GM21723 (cell line): ENCODE results near the gene RGS7.
"Not testable (repeated sequence)": the region's sequence is repeated elsewhere in the genome, so short reads cannot be mapped to it uniquely, and the experiment has no call there.

Experiments used
- ATAC-seq: cut with Tn5 transposase; IDR thresholded peaks from one replicate; pipeline ENCODE4 v1.9.1; 2021; ENCODE audit warnings: mild to moderate bottlenecking, moderate library complexity; ENCODE audit not compliant: unreplicated experiment

RGS7 gene

GRCh38 chr1:240941701-240942370, 415.2 kb downstream of the RGS7 start:
- no peak for ATAC-seq

- ATAC-seq: no peak
Observed at GRCh38 chr1:240936911-240937668, 419.9 kb downstream of the RGS7 start.

- ATAC-seq: no peak
Observed at GRCh38 chr1:240935920-240936319, 421.1 kb downstream of the RGS7 start.

- ATAC-seq: no peak
Observed at GRCh38 chr1:240931031-240931430, 426.0 kb downstream of the RGS7 start.

- no peak for ATAC-seq
Observed at GRCh38 chr1:240928265-240928664, 428.7 kb downstream of the RGS7 start.

- ATAC-seq: no peak
Observed at GRCh38 chr1:240927821-240928220, 429.2 kb downstream of the RGS7 start.

GRCh38 chr1:240925273-240925672, 431.7 kb downstream of the RGS7 start:
- no peak for ATAC-seq

GRCh38 chr1:240917976-240918375, 439.0 kb downstream of the RGS7 start:
- ATAC-seq: no peak

GRCh38 chr1:240914506-240914905, 442.5 kb downstream of the RGS7 start:
- no peak for ATAC-seq

GRCh38 chr1:240912821-240913220, 444.2 kb downstream of the RGS7 start:
- ATAC-seq: no peak

- peak; percentile 57 for ATAC-seq
Observed at GRCh38 chr1:240909701-240910457, 447.1 kb downstream of the RGS7 start.

GRCh38 chr1:240906477-240906876, 450.5 kb downstream of the RGS7 start:
- ATAC-seq: no peak

GRCh38 chr1:240905225-240905765, 451.7 kb downstream of the RGS7 start:
- no peak for ATAC-seq

GRCh38 chr1:240895424-240895823, 461.6 kb downstream of the RGS7 start:
- ATAC-seq: not testable (repeated sequence)

- ATAC-seq: no peak
Observed at GRCh38 chr1:240888787-240889048, 468.3 kb downstream of the RGS7 start.

- peak; percentile 77 for ATAC-seq
Observed at GRCh38 chr1:240888039-240888786, 468.8 kb downstream of the RGS7 start.

GRCh38 chr1:240883490-240883889, 473.5 kb downstream of the RGS7 start:
- no peak for ATAC-seq

GRCh38 chr1:240882656-240883308, 474.2 kb downstream of the RGS7 start:
- ATAC-seq: not testable (repeated sequence)

GRCh38 chr1:240878631-240879030, 478.4 kb downstream of the RGS7 start:
- ATAC-seq: no peak

GRCh38 chr1:240877605-240878004, 479.4 kb downstream of the RGS7 start:
- no peak for ATAC-seq
